ENCODE data around the gene SPINK1. TPM values are rescaled to one million over a fixed set of nuclear protein-coding genes. Genes with fewer than 3 reads are reported as not detected.

Gene SPINK1
- not detected in 2 replicates for total RNA-seq (2014; rRNA removed; shearing (Covaris generic))
- polyA plus RNA-seq (2016; fragmentation: Nextera tagmentation; extraction: Ambion mirVana): 0.82 and 0.90 TPM in 2 replicates
- long read RNA-seq: 0 reads

GRCh38 chr5:147831465-147831864 is at the start of gene SPINK1:
Gene SPINK1, minus strand, starts transcription at chr5:147831671. Its CDS starts 94 bp downstream, at chr5:147831577.
- TF ChIP-seq EZH2phosphoT487 (IDR thresholded peaks at IDR 0.05; ENCODE audit: unreplicated experiment): no peak
- no peak for TF ChIP-seq POLR2AphosphoS5 (IDR thresholded peaks at IDR 0.05; ENCODE audit: low read depth)
- TF ChIP-seq REST (IDR thresholded peaks at IDR 0.05; ENCODE audit: unreplicated experiment): no peak
- peak in 1 of 2 experiments; percentile 34; a peak in 2 of 4 replicates for TF ChIP-seq CTCF (conservative IDR thresholded peaks at IDR 0.05; ENCODE audit: low read depth in 2 of 2)
- H3K36me3 Mint-ChIP-seq (ENCODE audit: low read depth): no peaks in the 10 kb centered on the region
- no peak within 1 kb of the TSS for H3K4me3 Mint-ChIP-seq
- no peak within 1 kb of the TSS for H2AFZ ChIP-seq
- DNase-seq (ENCODE audit: low spot score) (no peak), ATAC-seq (peak; percentile 46; the same call in 2 of the 3 replicates)
- no peaks in the 10 kb centered on the region for H3K9me3 Mint-ChIP-seq
- H3K4me1 ChIP-seq (ENCODE audit: insufficient read depth): no peaks in the 10 kb centered on the region; the same call in 1 of the 2 replicates
- H3F3A ChIP-seq (replicated peaks; ENCODE audit: low read depth): no peaks in the 10 kb centered on the region
- H3K27me3 Mint-ChIP-seq (ENCODE audit: insufficient read depth, low read depth, poor library complexity): no peaks in the 10 kb centered on the region
- no peak within 1 kb of the TSS for H3K4me3 ChIP-seq
- no peaks in the 10 kb centered on the region for H3K79me2 ChIP-seq (replicated peaks; ENCODE audit: insufficient read depth)
- no peak within 1 kb of the TSS for H3K27ac Mint-ChIP-seq
- H3K4me1 Mint-ChIP-seq: peaks cover 10% of the 10 kb centered on the region; the same call in 2 of the 3 replicates
- no peak within 1 kb of the TSS for H3K4me2 ChIP-seq
- no peaks in the 10 kb centered on the region for H4K20me1 ChIP-seq (replicated peaks; ENCODE audit: insufficient read depth)
- no peaks in the 10 kb centered on the region for H3K36me3 ChIP-seq (ENCODE audit: insufficient read depth)
- no peaks in the 10 kb centered on the region for H3K27me3 ChIP-seq (ENCODE audit: insufficient read depth)
- H3K9me2 ChIP-seq (ENCODE audit: insufficient read depth): no peaks in the 10 kb centered on the region; the same call in 1 of the 2 replicates
- H3K27ac ChIP-seq (ENCODE audit: low read depth): no peak within 1 kb of the TSS

GRCh38 chr5:147880487-147880886 is 49.0 kb upstream of the SPINK1 start:
- Histone ChIP-seq H3F3A (replicated peaks; ENCODE audit: low read depth) (no peaks in the 10 kb centered on the region), H2AFZ (no peak overlapping the region), H3K36me3 (ENCODE audit: insufficient read depth) (0 out of 2 replicates have a peak, but pooled peaks cover 6% of the 10 kb centered on the region), H3K27me3 (ENCODE audit: insufficient read depth) (no peaks in the 10 kb centered on the region), H3K27ac (ENCODE audit: low read depth) (no peak overlapping the region), H3K4me1 (ENCODE audit: insufficient read depth) (peaks cover 52% of the 10 kb centered on the region), H3K79me2 (replicated peaks; ENCODE audit: insufficient read depth) (peaks cover 50% of the 10 kb centered on the region), H3K4me3 (no peak overlapping the region), H3K9me2 (ENCODE audit: insufficient read depth) (no peaks in the 10 kb centered on the region), H3K4me2 (no peak overlapping the region), H4K20me1 (replicated peaks; ENCODE audit: insufficient read depth) (no peaks in the 10 kb centered on the region)
- H3K36me3 Mint-ChIP-seq (ENCODE audit: low read depth): peaks cover 8% of the 10 kb centered on the region; the same call in 1 of the 3 replicates
- ATAC-seq: no peak
- DNase-seq (ENCODE audit: low spot score): no peak
- no peak overlapping the region for H3K4me3 Mint-ChIP-seq
- peaks cover 49% of the 10 kb centered on the region for H3K4me1 Mint-ChIP-seq
- H3K27ac Mint-ChIP-seq: no peak overlapping the region
- peaks cover 1% of the 10 kb centered on the region for H3K27me3 Mint-ChIP-seq (ENCODE audit: insufficient read depth, low read depth, poor library complexity)
- H3K9me3 Mint-ChIP-seq: no peaks in the 10 kb centered on the region
- TF ChIP-seq ZNF114 (CRISPR knock-in tag; IDR thresholded peaks at IDR 0.05): no peak
- TF ChIP-seq STAT1 (IDR thresholded peaks at IDR 0.05; ENCODE audit: unreplicated experiment): no peak
- TF ChIP-seq ZNF331 (CRISPR knock-in tag; IDR thresholded peaks at IDR 0.05; ENCODE audit: low read depth): no peak
- no peak for TF ChIP-seq CREB1 (CRISPR knock-in tag; IDR thresholded peaks at IDR 0.05; ENCODE audit: low read depth)
- TF ChIP-seq EZH2phosphoT487 (IDR thresholded peaks at IDR 0.05; ENCODE audit: unreplicated experiment): no peak
- no peak for TF ChIP-seq REST (IDR thresholded peaks at IDR 0.05; ENCODE audit: unreplicated experiment)
- TF ChIP-seq JUNB (IDR thresholded peaks at IDR 0.05; ENCODE audit: unreplicated experiment): no peak
- no peak for TF ChIP-seq CTCF (conservative IDR thresholded peaks at IDR 0.05; ENCODE audit: low read depth in 2 of 2)
- TF ChIP-seq EZH2 (IDR thresholded peaks at IDR 0.05; ENCODE audit: low read depth, unreplicated experiment): no peak
- no peak for TF ChIP-seq NANOG (IDR thresholded peaks at IDR 0.05; ENCODE audit: borderline replicate concordance)

All from GM23338 (cell line).